DMS153 treated with DMSO at 0.1 percent for 48 hours (cell line): ENCODE results near the gene YPEL2.
A peak's percentile ranks its signal among the peaks of the same experiment; 100 is the strongest.

ENCODE experiments used
- DNase-seq: peaks from one replicate; lab custom pipeline; 2025; ENCODE audit not compliant: unreplicated experiment; lab: John Stamatoyannopoulos, UW

The YPEL2 gene

DNA sequence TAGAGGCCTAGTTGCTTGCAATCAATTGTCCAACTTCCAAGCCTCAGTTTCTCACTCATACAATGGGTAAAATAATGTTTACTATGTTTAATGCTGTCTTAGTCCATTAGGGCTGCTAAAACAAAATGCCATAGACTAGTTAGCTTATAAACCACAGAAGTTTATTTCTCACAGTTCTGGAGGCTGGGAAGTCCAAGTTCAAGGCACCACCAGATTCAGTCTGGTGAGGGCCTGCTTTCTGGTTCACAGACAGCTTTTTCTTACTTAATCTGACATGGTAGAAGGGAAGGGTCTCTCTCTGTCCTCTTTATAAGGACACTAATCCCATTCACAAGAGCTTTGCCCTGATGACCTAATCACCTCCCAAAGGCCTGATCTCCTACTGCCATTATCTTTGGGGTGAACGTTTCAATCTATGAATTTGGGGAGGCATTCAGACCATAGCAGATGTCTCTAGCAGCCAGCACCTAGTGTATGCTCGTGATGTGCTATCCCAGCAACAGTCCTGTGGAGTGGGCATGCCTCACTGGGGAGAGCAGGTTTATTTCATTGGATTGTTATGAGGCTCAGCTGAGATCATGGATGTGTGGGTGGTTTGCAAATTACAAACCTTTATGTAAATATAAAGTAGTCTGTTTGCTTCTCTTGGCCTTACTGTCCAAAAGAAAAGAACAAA is 25.2 kb downstream of the YPEL2 start:
- no peak for DNase-seq

- no peak for DNase-seq
Measured at GRCh38 chr17:59357219-59357697, 25.8 kb downstream of the YPEL2 start.

DNA sequence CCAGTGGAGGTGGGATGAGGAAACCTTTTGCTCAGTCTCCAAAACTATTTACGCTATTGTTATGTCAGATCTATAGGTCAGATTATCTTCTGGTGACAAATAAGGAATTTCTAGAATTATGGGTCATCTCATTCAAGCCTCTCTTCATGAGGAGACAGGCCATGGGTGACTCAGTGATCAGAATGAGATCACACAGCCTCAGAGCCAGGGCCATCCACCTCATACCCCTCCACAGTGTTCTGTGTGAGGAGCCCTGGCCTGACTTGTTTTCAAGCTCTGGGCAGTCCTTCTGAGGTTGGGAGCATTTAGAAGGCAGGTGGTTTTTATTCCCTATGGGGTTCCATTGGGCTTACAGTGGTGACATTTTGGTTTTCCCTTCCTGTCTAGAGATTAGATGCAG is 26.5 kb downstream of the YPEL2 start:
- DNase-seq: no peak

DNA sequence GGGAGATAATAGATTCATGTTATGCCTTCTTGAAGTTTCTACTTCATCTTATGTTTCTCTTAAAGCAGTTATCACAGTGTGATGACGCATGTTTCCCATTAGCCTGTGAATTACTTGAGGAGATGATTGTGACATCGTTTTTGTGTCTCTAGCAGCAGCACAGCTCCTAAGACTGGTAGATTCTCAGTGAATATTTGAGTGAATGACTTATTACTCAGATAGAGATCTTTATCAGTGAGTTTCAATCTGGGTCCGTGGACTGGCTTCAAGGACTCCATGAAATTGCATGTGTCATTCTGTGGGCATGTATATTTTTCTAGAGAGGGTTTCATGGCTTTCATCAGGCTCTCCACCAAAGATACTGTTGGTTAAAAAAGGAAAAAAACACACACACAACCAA is 29.9 kb downstream of the YPEL2 start:
- DNase-seq: no peak

GRCh38 chr17:59361916-59362810 is 30.7 kb downstream of the YPEL2 start:
- no peak for DNase-seq

GRCh38 chr17:59362811-59363205 is 31.4 kb downstream of the YPEL2 start:
- no peak for DNase-seq

DNA sequence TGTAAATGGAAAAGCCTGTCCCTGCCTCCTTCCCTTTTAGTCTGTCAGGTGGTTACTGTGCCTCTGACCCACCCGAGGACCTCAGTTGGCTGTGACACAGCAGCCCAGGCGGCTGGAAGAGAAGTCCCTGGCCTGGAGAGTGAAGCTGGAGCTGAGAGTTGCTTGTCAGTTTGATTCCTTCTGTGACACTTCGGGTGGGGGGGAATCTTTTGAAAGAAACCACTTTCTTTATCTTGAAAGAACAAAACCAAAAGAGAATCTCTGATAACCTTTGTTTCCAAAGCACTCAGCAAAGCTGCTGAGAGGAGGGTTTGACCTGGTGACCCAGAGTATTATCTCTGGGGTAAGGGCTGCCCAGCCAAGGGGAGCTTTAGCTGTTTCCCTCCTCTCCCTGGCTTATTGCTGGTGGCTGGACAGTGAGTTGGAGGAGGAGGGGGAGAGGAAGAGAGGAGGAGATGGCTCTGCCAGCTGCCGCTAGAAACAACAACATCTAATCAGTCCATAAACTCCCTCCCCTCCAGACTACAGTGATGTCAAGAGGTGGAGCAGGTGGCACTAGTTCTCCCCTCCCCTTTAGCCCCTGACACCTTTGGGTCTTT is 34.0 kb downstream of the YPEL2 start:
- peak; percentile 37 for DNase-seq

DNA sequence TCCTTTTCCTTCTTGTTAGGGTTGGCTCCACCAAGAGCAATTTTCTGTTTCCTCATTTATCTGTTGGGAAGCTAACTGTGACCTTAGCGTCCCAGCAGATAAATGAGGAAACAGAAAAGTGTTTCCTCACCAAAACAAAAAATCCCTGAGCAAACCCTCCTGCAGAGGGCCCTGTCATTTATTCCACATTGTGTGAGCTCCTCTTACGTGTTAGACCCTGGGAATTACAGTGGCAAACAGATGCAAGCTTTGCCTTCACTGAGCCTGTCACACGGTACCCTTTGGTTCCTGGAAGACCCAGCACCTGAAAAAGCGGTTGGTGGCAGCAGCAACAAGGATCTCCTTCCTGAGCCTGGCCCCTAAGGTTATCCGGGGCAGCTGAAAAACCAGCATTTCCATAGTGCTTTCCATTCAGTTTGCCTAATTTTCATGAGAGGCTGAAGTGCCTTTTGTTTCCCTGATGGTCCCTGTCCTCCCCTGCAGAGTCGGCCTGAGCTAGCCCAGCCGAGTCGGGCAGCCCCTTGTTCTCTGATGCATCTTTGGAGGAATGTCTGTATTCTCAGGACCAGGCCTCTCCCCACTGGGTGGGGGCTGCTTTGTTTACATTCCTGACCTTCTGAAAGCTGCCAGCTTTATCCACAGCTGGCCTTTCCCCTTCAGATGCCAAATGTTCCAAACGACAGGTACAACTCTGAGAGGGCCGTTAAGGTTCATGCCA is 34.7 kb downstream of the YPEL2 start:
- DNase-seq: peak; percentile 46

- peak; percentile 86 for DNase-seq
Measured at GRCh38 chr17:59366773-59367656, 35.6 kb downstream of the YPEL2 start.

DNA sequence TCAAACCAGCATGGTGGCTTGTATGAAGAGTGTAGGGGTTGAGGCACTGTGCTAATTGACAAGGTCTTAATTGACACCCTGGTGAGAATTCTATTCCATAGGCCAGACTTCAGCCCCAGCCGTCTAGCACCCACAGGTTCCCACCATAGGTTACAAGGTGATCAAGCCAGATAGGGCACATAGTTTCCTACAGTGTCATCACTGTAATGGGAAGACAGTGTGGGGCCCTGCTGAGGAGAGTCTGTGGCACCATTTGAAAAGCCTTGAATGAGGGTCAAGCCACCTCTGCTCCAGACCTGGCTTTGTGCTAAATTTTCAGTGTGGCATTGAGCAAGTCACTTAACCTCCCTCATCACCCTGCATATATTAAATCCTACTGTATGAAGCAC is 36.2 kb downstream of the YPEL2 start:
- DNase-seq: no peak

DNA sequence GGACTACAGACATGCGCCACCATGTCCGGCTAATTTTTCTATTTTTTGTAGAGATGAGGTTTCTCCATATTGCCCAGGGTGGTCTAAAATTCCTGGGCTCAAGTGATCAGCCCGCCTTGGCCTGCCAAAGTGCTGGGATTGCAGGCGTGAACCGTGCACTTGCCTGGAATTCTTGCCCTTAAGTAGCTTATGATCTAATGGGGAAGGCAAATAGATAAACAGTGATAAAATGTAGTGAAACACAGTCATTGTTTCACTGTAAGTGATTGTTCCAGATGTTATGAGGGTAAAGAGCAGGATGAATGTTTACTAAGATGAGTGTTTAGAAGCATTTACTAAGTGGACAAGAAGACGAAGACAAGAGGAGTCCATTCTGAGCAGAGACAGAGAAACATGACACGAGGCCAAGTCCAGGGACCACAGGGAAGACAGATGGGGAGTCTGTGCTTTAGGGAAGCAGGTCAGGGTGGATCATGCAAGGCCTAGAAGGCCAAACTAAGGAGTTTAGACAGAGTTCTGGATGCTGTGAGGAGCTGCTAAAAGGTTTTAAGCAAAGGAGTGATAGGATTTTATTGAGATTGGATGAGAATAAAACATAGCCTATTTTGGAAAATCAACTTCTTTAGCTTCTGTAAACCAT is 36.9 kb downstream of the YPEL2 start:
- no peak for DNase-seq

DNA sequence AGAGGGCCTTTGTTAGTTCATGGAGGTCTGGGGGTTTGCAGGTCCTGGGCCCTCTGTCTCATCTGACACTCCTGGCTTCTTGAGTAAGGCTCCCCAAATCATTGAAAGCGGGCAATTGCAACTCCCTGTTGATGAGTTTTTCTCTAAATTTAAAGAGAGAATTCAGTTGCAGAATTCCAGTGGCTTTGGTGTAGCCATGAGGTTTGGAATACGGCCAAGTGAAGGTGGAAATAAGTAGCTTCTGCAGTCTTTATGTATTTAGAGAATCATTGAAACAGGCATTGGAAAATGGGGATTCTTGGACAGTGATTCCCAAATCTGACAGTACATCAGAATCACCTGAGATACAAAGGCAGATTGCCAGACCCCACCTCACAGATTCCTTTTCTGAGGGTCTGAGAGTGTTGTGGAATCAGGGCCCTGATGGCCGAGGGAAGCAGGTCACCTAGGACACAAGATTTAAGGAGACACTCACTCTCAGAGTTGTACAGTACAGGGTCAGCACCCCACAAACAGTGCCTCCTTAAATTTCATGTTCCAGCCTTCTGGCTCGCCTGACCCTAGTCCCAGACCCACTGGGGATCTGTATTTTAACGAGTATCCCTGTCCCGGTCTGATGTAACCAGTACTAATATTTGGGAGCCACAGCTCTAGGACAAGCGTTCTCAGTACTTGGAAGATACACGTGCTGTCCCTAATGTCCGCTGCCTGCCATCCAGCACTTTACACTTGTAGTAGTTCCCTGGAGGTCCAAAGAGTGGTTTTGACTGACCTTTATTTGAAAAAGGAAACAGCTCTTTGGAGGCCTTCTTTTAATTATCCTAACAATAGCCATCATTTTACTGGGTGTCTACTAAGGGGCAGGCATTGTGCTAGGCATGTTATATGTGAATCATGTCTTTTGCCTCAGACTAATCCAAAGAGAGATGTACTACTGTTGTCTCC is 37.8 kb downstream of the YPEL2 start:
- no peak for DNase-seq

- DNase-seq: no peak
Measured at GRCh38 chr17:59370593-59371299, 39.3 kb downstream of the YPEL2 start.

DNA sequence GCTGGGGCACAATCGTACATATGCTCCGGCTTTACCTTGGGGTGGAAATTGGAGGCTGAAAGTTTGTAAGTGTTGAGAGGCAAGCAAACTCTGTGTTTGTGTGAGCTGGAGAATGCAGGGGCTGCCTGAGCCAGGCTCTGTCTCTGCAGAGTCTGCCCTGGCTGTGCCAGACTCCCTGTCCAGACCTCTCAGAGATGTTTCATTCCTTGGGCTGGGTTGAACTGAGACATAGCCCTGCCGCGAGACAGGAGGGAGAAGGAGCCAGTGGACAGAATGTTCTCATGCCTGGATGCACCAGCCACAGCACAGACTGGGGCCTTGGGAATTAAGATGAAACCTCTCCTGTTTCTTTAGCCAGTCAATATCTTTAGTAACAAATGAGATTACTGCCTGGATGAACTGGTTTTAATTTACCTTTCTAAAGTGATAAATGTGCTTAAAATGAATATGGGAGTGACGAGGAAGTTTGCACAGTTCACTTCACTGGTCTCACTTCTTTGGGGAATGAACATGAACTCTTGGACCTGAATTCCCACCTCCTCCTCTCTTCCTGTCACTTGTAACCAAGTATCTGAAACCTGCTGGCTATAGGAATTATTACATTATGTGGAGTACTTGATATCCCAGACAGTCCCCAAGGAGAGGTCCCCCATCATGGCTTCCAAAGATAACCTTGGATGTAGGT is 40.1 kb downstream of the YPEL2 start:
- no peak for DNase-seq

DNA sequence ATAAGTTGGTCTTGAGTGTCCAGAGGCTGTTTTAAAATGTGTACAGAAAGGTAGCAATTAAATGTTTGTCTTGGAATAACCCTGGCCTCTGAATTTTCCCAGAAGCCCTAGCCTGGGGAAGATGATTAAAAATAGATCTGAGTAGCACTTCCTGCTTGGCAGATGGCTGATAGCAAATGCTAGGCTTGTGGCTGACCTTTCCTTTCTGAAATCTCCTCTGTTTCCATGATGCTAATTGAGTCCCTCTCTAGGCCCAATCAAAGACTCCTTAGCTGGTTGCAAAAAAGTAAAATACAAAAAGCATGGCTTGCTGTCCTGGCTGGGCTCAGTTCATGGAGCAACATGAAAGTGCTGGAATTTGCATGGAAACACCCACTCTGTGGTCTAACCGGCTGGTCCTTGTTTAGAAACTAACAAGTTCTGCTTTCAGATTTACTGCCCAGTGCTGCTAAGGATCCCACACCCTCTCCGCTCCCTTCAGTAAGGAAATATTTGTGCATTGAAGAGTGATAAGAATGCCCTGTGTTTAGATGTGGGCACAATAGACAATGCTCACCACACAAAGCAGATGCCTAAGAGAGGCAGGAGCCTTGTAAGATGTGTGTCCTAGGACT is 40.8 kb downstream of the YPEL2 start:
- DNase-seq: no peak

DNA sequence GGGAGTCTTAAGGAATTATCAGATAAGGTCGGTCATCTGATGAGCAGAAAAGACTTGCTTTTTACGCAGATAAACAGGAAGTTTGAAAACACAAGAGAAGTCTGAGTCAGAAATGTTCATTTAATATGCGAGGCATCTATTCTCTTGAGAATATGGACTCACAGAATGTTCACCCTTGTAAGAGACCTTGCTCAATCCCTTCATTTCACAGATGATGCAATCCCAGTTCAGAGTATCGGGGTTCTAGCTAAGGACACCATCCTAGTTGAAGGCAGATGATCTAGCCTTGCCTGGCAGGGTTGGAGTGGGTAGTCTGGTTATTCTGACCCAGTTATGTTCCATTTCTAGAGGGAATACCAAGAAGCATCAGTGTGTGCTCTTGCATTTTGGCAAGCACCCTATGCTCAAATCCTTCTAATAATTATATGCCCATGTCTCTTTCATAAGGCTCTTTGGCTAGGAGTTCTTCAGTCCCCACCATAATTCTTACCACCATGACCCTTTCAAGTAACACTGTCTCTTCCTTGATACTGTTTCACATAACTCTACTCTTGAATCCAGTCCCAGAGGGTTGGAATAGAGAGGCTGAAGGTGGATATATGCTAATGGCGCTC is 42.5 kb downstream of the YPEL2 start:
- DNase-seq: no peak

DNA sequence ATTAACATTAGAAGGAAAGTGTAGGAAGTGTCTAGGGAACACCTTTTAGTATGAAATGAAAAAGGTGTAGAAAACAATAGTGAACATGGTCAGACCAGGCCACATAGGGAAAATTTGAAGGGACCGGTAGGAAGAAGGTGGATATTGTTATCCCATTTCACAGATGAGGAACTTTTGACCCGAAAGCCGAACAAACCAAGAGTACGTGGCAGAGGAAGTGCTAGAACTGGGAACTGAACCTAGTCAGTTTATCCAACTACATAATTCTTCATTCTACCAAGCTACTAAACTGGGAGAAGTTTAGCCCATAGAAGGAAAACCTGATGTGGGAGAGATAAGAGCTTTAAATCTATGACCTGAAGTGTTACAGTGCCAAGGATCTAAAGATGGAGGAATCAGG is 43.2 kb downstream of the YPEL2 start:
- no peak for DNase-seq
